Measurements from ENCODE around the gene PRKAR1B. TPM values are rescaled to one million over a fixed set of nuclear protein-coding genes. Genes with fewer than 3 reads are reported as not detected.

The PRKAR1B gene
- total and polyA plus RNA-seq, 8 donors, result 4.5 to 45.8 (median 11.1) TPM

DNA sequence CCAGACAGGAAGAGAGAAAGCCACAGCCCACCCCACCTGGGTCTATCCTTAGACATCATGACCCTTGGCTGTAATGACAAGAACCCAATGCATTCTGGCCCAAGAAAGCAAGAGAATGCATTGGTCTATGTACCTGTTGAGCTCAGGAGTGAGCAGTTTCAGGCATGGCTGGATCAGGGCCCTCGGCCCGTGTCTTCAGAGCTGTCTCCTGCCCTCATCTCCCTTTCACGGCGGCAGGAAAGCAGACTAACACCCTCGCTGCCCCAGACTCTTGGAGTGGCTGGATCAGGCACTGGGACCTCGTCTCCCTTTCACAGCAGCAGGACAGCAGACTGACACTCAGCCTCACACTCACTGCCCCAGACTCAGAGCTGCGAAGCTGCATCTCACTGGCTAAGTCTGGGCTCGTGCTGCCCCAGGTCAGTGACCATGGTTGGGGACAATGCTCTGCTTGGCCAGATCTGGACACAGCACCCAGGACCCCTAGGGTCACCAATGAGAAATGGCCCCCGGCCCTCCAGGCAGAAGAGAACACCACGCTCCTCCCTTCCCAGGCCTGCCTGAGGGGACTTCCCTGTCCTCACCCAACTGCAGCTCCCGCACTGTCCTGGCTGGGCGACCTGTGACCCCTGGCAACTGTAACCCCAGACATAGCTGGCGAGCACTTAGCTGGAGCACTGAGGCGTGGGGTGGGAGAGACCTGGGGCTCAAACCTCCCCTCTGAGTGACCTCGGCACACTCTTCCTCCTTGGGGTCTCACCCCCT is 194.5 kb downstream of the PRKAR1B start:
- no peak for TF ChIP-seq POLR2A (IDR thresholded peaks at IDR 0.05)
- TF ChIP-seq, protein P1, sequence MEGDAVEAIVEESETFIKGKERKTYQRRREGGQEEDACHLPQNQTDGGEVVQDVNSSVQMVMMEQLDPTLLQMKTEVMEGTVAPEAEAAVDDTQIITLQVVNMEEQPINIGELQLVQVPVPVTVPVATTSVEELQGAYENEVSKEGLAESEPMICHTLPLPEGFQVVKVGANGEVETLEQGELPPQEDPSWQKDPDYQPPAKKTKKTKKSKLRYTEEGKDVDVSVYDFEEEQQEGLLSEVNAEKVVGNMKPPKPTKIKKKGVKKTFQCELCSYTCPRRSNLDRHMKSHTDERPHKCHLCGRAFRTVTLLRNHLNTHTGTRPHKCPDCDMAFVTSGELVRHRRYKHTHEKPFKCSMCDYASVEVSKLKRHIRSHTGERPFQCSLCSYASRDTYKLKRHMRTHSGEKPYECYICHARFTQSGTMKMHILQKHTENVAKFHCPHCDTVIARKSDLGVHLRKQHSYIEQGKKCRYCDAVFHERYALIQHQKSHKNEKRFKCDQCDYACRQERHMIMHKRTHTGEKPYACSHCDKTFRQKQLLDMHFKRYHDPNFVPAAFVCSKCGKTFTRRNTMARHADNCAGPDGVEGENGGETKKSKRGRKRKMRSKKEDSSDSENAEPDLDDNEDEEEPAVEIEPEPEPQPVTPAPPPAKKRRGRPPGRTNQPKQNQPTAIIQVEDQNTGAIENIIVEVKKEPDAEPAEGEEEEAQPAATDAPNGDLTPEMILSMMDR (IDR thresholded peaks at IDR 0.05), result no peak
- no peak for TF ChIP-seq EP300 (IDR thresholded peaks at IDR 0.05)
- no peak for TF ChIP-seq POLR2AphosphoS5 (IDR thresholded peaks at IDR 0.05)
- no peak for DNase-seq
- no peaks in the 10 kb centered on the region for H3K9me3 ChIP-seq
- no peak overlapping the region for H3K27ac ChIP-seq
- WGBS, 5 donors, result 75 to 89% (median 88%) methylated on average over 2 to 15 of the region's 15 CpGs
- peaks cover 0 to 43% (median 7%) of the 10 kb centered on the region in 3 donors for H3K27me3 ChIP-seq
- H3K36me3 ChIP-seq, result no peaks in the 10 kb centered on the region
- intact Hi-C loops (cut with DNase I; ENCODE audit: low total_unique reads), result no loop called here
- peaks cover 0 to 13% (median 9%) of the 10 kb centered on the region in 4 donors for H3K4me1 ChIP-seq
- no peak overlapping the region for H3K4me3 ChIP-seq

DNA sequence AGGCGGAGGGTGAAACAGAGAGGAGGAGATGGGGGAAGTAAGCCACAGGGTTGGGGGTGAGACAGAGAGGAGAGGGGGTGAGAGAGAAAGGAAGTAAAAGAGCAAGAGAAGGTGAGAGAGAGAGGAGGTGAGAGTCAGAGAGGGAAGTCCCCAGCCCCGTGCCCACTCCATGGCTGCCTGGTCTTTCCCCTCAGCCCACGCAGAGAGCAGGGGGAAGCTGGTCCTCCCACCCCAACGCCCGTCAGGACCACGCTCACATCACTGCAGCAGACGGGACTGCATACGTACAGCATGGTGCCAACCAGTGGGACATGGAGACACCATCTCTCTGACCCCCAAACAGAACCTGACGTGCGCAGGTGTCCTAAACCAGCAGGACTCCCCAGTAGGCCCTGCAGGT is 195.3 kb downstream of the PRKAR1B start:
- Histone ChIP-seq H3K9me3 (peaks cover 0 to 5% (median 2%) of the 10 kb centered on the region in 4 donors), H3K4me1 (peaks cover 0 to 13% (median 9%) of the 10 kb centered on the region in 4 donors), H3K4me3 (no peak overlapping the region), H3K27ac (no peak overlapping the region), H3K36me3 (no peaks in the 10 kb centered on the region), H3K27me3 (peaks cover 0 to 43% (median 7%) of the 10 kb centered on the region in 3 donors)
- WGBS, 5 donors, result 69 to 85% (median 82%) methylated on average over 8 to 10 of the region's 10 CpGs
- no peak for TF ChIP-seq POLR2A (IDR thresholded peaks at IDR 0.05)
- TF ChIP-seq, protein P1 (IDR thresholded peaks at IDR 0.05), result no peak
- TF ChIP-seq EP300 (IDR thresholded peaks at IDR 0.05), result no peak
- no peak for TF ChIP-seq POLR2AphosphoS5 (IDR thresholded peaks at IDR 0.05)
- intact Hi-C loops (cut with DNase I; ENCODE audit: low total_unique reads), result no loop called here
- no peak for DNase-seq

DNA sequence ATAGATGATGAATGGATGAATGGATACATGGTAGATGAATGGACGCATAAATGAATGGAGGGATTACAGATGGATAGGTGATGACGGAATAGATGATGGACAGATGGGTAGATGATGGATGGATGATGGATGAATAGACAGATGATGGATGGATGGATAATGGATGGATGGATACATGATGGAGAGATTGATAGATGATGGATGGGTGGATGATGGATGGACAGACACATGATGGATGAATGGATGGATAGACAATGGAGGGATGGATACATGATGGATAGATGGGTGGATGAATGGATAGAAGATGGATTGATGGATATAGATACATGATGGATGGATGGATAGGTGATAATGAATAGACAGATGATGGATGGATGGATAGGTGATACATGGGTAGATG is 198.6 kb downstream of the PRKAR1B start:
- DNase-seq, result no peak
- Histone ChIP-seq H3K4me3 (no peak overlapping the region), H3K36me3 (no peaks in the 10 kb centered on the region), H3K4me1 (peaks cover 0 to 13% (median 10%) of the 10 kb centered on the region in 4 donors), H3K9me3 (peaks cover 0 to 5% (median 2%) of the 10 kb centered on the region in 4 donors), H3K27ac (no peak overlapping the region), H3K27me3 (peaks cover 0 to 44% (median 7%) of the 10 kb centered on the region in 3 donors)
- TF ChIP-seq POLR2AphosphoS5 (IDR thresholded peaks at IDR 0.05) (peak in 1 of 3 donors; percentile 18), EP300 (IDR thresholded peaks at IDR 0.05) (no peak)
- 92 to 98% (median 95%) methylated on average over 2 of the region's 2 CpGs for WGBS, 5 donors
- intact Hi-C loops (cut with DNase I; ENCODE audit: low total_unique reads), result no loop called here

- Histone ChIP-seq H3K27ac (no peak overlapping the region), H3K27me3 (peaks cover 0 to 44% (median 9%) of the 10 kb centered on the region in 3 donors), H3K4me1 (peaks cover 3 to 18% (median 16%) of the 10 kb centered on the region in 4 donors), H3K4me3 (no peak overlapping the region), H3K36me3 (no peaks in the 10 kb centered on the region), H3K9me3 (peaks cover 0 to 5% (median 2%) of the 10 kb centered on the region in 4 donors)
- DNase-seq, result no peak
- TF ChIP-seq POLR2AphosphoS5 (IDR thresholded peaks at IDR 0.05) (no peak), EP300 (IDR thresholded peaks at IDR 0.05) (no peak), POLR2A (IDR thresholded peaks at IDR 0.05) (no peak)
- TF ChIP-seq, protein P1 (IDR thresholded peaks at IDR 0.05), result no peak
- 78 to 89% (median 85%) methylated on average over 4 of the region's 4 CpGs for WGBS, 5 donors
- intact Hi-C loops (cut with DNase I; ENCODE audit: low total_unique reads), result no loop called here
Measured at GRCh38 chr7:527723-528122, 199.4 kb downstream of the PRKAR1B start.

Measured in stomach (tissue), 9 donors.